Measurements from ENCODE around the gene BRDT.
A peak's percentile ranks its signal among the peaks of the same experiment; 100 is the strongest.

BRDT gene

GRCh38 chr1:91949356-91949699 is at the start of gene BRDT:
Gene BRDT (plus strand): TSS chr1:91949401. CDS start chr1:91962755, 13,354 bp downstream.
- DNase-seq (ENCODE audit: extremely low read depth, low read depth): no peak

GRCh38 chr1:91900562-91900961 is 48.6 kb upstream of the BRDT start:
- peak; percentile 72 for DNase-seq (ENCODE audit: extremely low read depth, low read depth)
- no peak for TF ChIP-seq CTCF (IDR thresholded peaks at IDR 0.05; ENCODE audit: low read depth, low read length)

More at GRCh38 chr1:91949356-91949699, at the start of gene BRDT:
- no peak for TF ChIP-seq CTCF (IDR thresholded peaks at IDR 0.05; ENCODE audit: low read depth, low read length)

GRCh38 chr1:91901231-91901630 is 48.0 kb upstream of the BRDT start:
- no peak for TF ChIP-seq CTCF (IDR thresholded peaks at IDR 0.05; ENCODE audit: low read depth, low read length)
- DNase-seq (ENCODE audit: extremely low read depth, low read depth): no peak

- DNase-seq (ENCODE audit: extremely low read depth, low read depth): no peak
- no peak for TF ChIP-seq CTCF (IDR thresholded peaks at IDR 0.05; ENCODE audit: low read depth, low read length)
Measured at GRCh38 chr1:91912266-91912665, 36.9 kb upstream of the BRDT start.

- TF ChIP-seq CTCF (IDR thresholded peaks at IDR 0.05; ENCODE audit: low read depth, low read length): no peak
Measured at GRCh38 chr1:91913018-91913417, 36.2 kb upstream of the BRDT start.

GRCh38 chr1:91916046-91916445 is 33.2 kb upstream of the BRDT start:
- no peak for DNase-seq (ENCODE audit: extremely low read depth, low read depth)
- TF ChIP-seq CTCF (IDR thresholded peaks at IDR 0.05; ENCODE audit: low read depth, low read length): no peak

More at GRCh38 chr1:91913018-91913417, 36.2 kb upstream of the BRDT start:
- no peak for DNase-seq (ENCODE audit: extremely low read depth, low read depth)

GRCh38 chr1:91916811-91917460 is 32.3 kb upstream of the BRDT start:
- DNase-seq (ENCODE audit: extremely low read depth, low read depth): no peak
- TF ChIP-seq CTCF (IDR thresholded peaks at IDR 0.05; ENCODE audit: low read depth, low read length): no peak

All from AG09319 (cell line).